Esophagus muscularis mucosa (tissue), 4 donors: ENCODE measurements around the gene DLG4. TPM values are rescaled to one million over a fixed set of nuclear protein-coding genes. Genes with fewer than 3 reads are reported as not detected.

Experiments
- DNase-seq: peaks from one replicate; pipeline ENCODE4 v3.0.0-alpha.2; 2017; ENCODE audit errors: extremely low spot score
- H3K27ac ChIP-seq, 4 donors: fragments of 200-600 bp; sonication (generic); replicated peaks in 1 of 4; 1 replicate in 3 of 4; 2 replicates in 1 of 4; pipeline ENCODE4 v1.5.1; 2016 to 2019; ENCODE audit warnings: mild to moderate bottlenecking in 1 of 4
- H3K27me3 ChIP-seq, 4 donors: fragments of 200-600 bp; sonication (generic); one replicate each; pipeline versions ENCODE4 v1.5.1 to v1.6.0; 2016 to 2019
- H3K36me3 ChIP-seq, 4 donors: fragments of 200-600 bp; sonication (generic); one replicate each; pipeline ENCODE4 v1.5.1; 2016 to 2019
- H3K4me1 ChIP-seq, 4 donors: fragments of 200-600 bp; sonication (generic); one replicate each; pipeline ENCODE4 v1.5.1; 2016 to 2019
- H3K4me3 ChIP-seq, 4 donors: fragments of 200-600 bp; sonication (generic); 1 replicate in 2 of 4; 2 replicates in 2 of 4; pipeline ENCODE4 v1.5.1; 2016 to 2019; ENCODE audit warnings: mild to moderate bottlenecking in 4 of 4, moderate library complexity in 1 of 4
- H3K9me3 ChIP-seq, 4 donors: fragments of 200-600 bp; sonication (generic); 1 replicate in 3 of 4; 2 replicates in 1 of 4; pipeline ENCODE4 v1.5.1; 2016 to 2019
- EP300 ChIP-seq: sonication (generic); formaldehyde crosslinking; IDR thresholded peaks from one replicate; pipeline ENCODE4 v1.6.1; 2017; ENCODE audit warnings: antibody characterized with exemption
- POLR2A ChIP-seq: fragments of 450-650 bp; IDR thresholded peaks from one replicate; pipeline ENCODE4 v1.6.1; 2017; ENCODE audit warnings: antibody characterized with exemption, moderate library complexity, mild to moderate bottlenecking, low read depth
- POLR2AphosphoS5 ChIP-seq, 2 donors: sonication (generic); formaldehyde crosslinking; IDR thresholded peaks; one replicate each; pipeline ENCODE4 v1.6.1; 2017; ENCODE audit warnings: antibody characterized with exemption in 2 of 2
- WGBS: methylation state at CpG from one replicate; pipeline ENCODE4 v1.1.5; 2018; 5-methylcytosine and 5-hydroxymethylcytosine counted together
- intact Hi-C: fragments of 100-400 bp; cut with DNase I; formaldehyde crosslinking; loops from one replicate; pipeline ENCODE4 v1.15.1; 2023
- total RNA-seq, 4 donors: library from RNA; depleted of rRNA; stranded (reverse); fragments of >200 nt; gene quantifications; one replicate each; pipeline versions ENCODE4 v1.1.0 to v1.2.1, GENCODE V29; 2016
- TF ChIP-seq, protein P1 (sequence below), 3 experiments: fragments of 200-600 bp in 2 of 3; fragments of 450-650 bp in 1 of 3; sonication (generic) in 2 of 3; IDR thresholded peaks; one replicate each; pipeline ENCODE4 v1.5.1; 2017 to 2019; ENCODE audit warnings: antibody characterized with exemption in 3 of 3, mild to moderate bottlenecking in 2 of 3, moderate library complexity in 1 of 3

DLG4 gene
- total RNA-seq, 4 donors from 2014 or later = 12.3 to 21.4 (median 16.5) TPM

DNA sequence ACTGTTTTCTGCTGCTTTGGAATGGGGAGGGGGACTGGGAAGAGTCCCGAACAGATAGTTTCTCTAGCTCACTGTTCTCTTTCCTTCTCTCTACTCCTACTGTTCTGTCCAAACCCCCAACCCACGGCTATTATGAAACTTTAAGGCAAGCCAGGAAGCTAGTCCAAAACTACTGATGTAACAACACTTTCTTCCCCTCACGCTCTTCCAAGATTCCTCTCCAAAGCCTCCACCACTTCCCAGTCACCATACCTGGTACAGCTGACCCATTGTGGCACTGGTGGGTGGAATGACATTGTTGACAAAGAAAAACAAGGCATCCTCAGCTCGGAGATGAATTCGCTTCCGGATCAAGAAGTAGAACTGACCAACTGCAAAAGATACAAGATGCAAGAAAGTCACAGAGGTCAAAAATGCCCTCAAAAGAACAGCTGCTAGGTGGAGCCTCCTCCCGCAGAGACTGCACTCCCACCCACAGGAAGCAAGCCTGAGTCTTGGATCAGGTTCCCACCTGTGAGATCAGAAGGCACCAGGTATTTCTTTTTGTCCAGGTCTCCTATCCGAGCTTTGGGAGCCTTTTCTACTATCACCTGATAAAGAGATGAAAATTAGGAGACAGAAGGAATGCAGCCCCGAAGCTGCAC lies 21.6 kb upstream of the DLG4 start:
- H3K27ac ChIP-seq = peak overlapping the region; percentile 97 to 99 (median 97)
- H3K4me1 ChIP-seq = peaks cover 35 to 51% (median 48%) of the 10 kb centered on the region in 4 donors
- H3K27me3 ChIP-seq = no peaks in the 10 kb centered on the region
- peaks cover 29 to 52% (median 46%) of the 10 kb centered on the region in 4 donors for H3K36me3 ChIP-seq
- 40% methylated on average over 9 of the region's 9 CpGs for WGBS
- TF ChIP-seq EP300 (no peak), POLR2A (no peak), POLR2AphosphoS5 (IDR thresholded peaks at IDR 0.05) (no peak)
- TF ChIP-seq, protein P1, sequence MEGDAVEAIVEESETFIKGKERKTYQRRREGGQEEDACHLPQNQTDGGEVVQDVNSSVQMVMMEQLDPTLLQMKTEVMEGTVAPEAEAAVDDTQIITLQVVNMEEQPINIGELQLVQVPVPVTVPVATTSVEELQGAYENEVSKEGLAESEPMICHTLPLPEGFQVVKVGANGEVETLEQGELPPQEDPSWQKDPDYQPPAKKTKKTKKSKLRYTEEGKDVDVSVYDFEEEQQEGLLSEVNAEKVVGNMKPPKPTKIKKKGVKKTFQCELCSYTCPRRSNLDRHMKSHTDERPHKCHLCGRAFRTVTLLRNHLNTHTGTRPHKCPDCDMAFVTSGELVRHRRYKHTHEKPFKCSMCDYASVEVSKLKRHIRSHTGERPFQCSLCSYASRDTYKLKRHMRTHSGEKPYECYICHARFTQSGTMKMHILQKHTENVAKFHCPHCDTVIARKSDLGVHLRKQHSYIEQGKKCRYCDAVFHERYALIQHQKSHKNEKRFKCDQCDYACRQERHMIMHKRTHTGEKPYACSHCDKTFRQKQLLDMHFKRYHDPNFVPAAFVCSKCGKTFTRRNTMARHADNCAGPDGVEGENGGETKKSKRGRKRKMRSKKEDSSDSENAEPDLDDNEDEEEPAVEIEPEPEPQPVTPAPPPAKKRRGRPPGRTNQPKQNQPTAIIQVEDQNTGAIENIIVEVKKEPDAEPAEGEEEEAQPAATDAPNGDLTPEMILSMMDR (IDR thresholded peaks at IDR 0.05) = no peak
- DNase-seq = no peak
- no peaks in the 10 kb centered on the region for H3K9me3 ChIP-seq
- intact Hi-C loops = no loop called here
- peak overlapping the region; percentile 86 to 98 (median 92) for H3K4me3 ChIP-seq

DNA sequence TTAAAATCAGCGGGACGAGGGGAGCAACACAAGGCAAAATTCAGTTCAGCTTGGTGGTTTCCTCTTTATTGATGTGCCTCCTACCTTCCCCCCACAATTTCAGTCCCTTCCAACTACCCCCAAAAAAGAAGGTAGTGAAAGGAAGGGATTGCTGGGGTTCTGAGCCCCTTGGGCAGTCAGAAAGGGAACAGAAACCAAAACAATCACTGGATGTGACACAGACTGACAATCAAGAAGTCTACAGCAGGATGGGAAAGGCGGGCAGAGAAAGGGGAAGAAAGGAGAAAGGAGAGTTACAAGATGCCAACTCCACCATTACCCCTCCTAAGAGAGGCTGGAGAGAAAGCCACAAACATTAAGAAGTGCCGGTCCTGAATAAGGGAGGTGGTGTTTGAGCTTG lies 20.7 kb upstream of the DLG4 start:
- Histone ChIP-seq H3K4me1 (peaks cover 35 to 59% (median 56%) of the 10 kb centered on the region in 4 donors), H3K27ac (peak overlapping the region; percentile 97 to 99 (median 97)), H3K4me3 (peak overlapping the region in 3 of 4 donors; percentile 90 to 98 (median 94)), H3K9me3 (no peaks in the 10 kb centered on the region), H3K27me3 (no peaks in the 10 kb centered on the region), H3K36me3 (peaks cover 25 to 52% (median 46%) of the 10 kb centered on the region in 4 donors)
- no peak for DNase-seq
- intact Hi-C loops = no loop called here
- TF ChIP-seq EP300 (no peak), POLR2AphosphoS5 (IDR thresholded peaks at IDR 0.05) (no peak), POLR2A (no peak)
- TF ChIP-seq, protein P1 (IDR thresholded peaks at IDR 0.05) = no peak
- 57% methylated on average over 4 of the region's 4 CpGs for WGBS

DNA sequence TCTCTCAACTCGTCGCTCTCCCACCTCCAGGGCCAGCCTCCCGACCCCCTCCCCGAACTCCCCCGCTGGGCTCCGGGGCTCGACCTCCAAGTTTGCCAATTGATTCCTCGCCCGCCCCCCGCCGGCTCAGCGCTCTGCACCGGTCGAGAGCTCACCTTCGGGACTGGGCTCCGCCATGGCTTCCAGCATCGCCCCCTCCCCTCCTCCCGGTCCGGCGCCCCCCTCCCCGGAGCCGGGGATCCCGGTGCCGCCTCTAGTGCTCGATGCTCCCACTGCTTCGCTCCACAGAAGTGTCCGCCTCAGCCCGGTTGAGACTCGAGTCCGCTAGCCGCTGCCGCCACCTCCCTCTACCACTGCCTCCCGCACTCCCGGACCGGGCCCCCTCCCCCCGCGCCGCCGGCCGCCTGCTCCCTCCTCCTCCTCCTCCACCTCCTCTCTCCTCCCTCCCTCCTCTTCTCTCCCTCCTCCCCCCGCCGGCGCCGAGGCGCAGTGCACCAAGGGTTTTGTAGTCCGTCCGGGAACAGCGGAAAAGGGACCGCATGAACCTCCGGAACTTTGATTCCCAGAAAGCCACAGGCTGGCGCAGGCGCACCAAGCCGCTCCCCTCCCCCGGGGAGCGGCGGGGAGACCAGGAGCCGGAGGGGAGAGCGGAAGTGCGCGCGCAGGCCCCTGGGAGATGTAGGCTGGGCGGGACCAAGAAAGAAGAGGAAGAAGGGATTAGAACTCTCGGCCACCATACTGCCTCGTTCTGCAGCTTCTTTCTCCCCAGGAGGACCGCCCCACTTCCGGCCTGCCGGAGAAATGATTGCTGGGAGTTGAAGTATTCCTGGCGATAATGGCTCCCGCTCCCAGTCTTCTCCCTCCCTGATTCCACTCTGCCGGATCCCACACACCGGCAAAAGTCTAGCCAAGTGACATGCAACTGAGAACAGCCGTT lies 19.7 kb upstream of the DLG4 start, which contains the start of gene PHF23:
TSS of gene PHF23 (minus strand) at position 367 of the 937 bp plus-strand sequence. CDS start at position 189, 178 bp downstream.
- H3K36me3 ChIP-seq = peaks cover 19 to 44% (median 40%) of the 10 kb centered on the region in 4 donors
- H3K9me3 ChIP-seq = no peaks in the 10 kb centered on the region
- WGBS = under 1% methylated on average over 56 of the region's 72 CpGs
- no peaks in the 10 kb centered on the region for H3K27me3 ChIP-seq
- TF ChIP-seq POLR2A (peak; percentile 43), POLR2AphosphoS5 (IDR thresholded peaks at IDR 0.05) (peak; percentile 79 to 92), EP300 (no peak)
- TF ChIP-seq, protein P1 (IDR thresholded peaks at IDR 0.05) = peak in 1 of 3 experiments; percentile 22
- peak within 1 kb of the TSS; percentile 94 to 99 (median 96) for H3K4me3 ChIP-seq
- H3K27ac ChIP-seq = peak within 1 kb of the TSS; percentile 97 to 99 (median 97)
- peak; percentile 100 for DNase-seq
- H3K4me1 ChIP-seq = peaks cover 41 to 68% (median 65%) of the 10 kb centered on the region in 4 donors
- intact Hi-C loops = no loop called here

DNA sequence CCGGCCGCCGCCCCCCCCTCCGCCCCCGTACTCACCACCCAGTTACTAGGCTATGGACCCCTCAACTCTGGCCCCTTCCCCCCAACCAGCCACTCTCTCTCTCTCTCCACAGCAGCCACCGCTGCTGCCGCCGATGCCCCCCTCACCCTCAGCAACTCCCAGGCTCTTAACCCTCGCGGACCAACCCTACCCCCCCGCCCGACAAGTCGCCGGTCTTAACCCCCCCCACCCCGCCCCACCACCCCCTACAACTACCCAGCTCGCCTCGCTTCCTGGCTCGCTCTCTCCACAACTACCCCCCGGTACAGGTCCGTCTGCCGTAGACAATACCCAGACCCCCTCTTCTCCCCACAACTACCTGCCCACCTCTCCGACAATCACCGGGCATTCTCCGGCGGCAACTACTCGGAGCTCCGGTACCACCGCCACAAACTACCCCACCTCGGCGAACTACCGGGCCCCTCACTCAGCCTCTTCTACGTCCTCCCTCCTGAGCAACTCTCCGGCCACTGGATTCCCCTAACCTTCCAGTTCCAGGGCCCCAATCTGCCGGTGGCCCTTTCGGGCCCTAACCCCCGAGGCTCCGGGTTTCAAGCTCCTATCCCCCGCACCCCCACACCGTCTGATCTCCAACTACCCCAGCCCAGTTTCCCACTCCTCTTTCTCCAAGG lies 18.9 kb upstream of the DLG4 start:
- H3K4me3 ChIP-seq = peak overlapping the region; percentile 69 to 99 (median 94)
- peaks cover 13 to 37% (median 32%) of the 10 kb centered on the region in 4 donors for H3K36me3 ChIP-seq
- no peaks in the 10 kb centered on the region for H3K9me3 ChIP-seq
- no peak for DNase-seq
- TF ChIP-seq, protein P1 (IDR thresholded peaks at IDR 0.05) = no peak
- TF ChIP-seq POLR2AphosphoS5 (IDR thresholded peaks at IDR 0.05) (no peak), EP300 (no peak), POLR2A (no peak)
- intact Hi-C loops = no loop called here
- H3K27ac ChIP-seq = peak overlapping the region; percentile 89 to 97 (median 96)
- peaks cover 37 to 63% (median 61%) of the 10 kb centered on the region in 4 donors for H3K4me1 ChIP-seq
- H3K27me3 ChIP-seq = no peaks in the 10 kb centered on the region
- under 1% methylated on average over 31 of the region's 39 CpGs for WGBS
